Endothelial cell of umbilical vein (primary cell): ENCODE data around the gene PRKG1. TPM values are rescaled to one million over a fixed set of nuclear protein-coding genes. Genes with fewer than 3 reads are reported as not detected.

Experiments used
- BruUV-seq: library from RNA; stranded (reverse); fragments of 400-500 nt; replicated peaks from 2 replicates; lab custom pipeline; 2021; lab: Mats Ljungman, UMichigan
- CTCF ChIA-PET: fragments of 300-600, 350-600 bp; sonication (Branson Sonifier 250); formaldehyde crosslinking; loops from one replicate; lab custom pipeline; 2021; ENCODE audit warnings: antibody characterized with exemption, inconsistent platforms; lab: Charles Lee
- POLR2A ChIA-PET: fragments of 300-600, 350-600 bp; sonication (Branson Sonifier 250); formaldehyde crosslinking; loops from one replicate; lab custom pipeline; 2021; ENCODE audit warnings: antibody characterized with exemption, inconsistent platforms; lab: Charles Lee
- DNase-seq: peaks from one replicate; pipeline ENCODE4 v3.0.0-alpha.2; 2011; ENCODE audit warnings: low read depth, low spot score
- FAIRE-seq: peaks from 2 replicates; lab custom pipeline; 2011; peaks lifted over from hg19 to GRCh38; lab: Jason Lieb, UNC
- H2AFZ ChIP-seq: 2 replicates; pipeline ENCODE4 v1.6.0; 2012; ENCODE audit warnings: low read depth, low read length, control low read depth, inconsistent platforms
- H3K27ac ChIP-seq: 2 replicates; pipeline ENCODE4 v1.5.1; 2011; ENCODE audit warnings: low read depth, mild to moderate bottlenecking, control low read depth, low read length, moderate library complexity; ENCODE audit not compliant: insufficient read depth
- H3K27me3 ChIP-seq, 2 experiments: 2 replicates each; pipeline versions ENCODE4 v1.6.0 to v1.6.1; 2011; ENCODE audit warnings: low read length in 2 of 2, mixed read lengths in 1 of 2; ENCODE audit not compliant: control insufficient read depth in 2 of 2, insufficient read depth in 2 of 2
- H3K36me3 ChIP-seq, 2 experiments: 2 replicates in 1 of 2; 3 replicates in 1 of 2; pipeline ENCODE4 v1.5.1; 2011; ENCODE audit warnings: low read length in 2 of 2, mild to moderate bottlenecking in 1 of 2, moderate library complexity in 1 of 2; ENCODE audit not compliant: control insufficient read depth in 2 of 2, insufficient read depth in 2 of 2; ENCODE audit errors: extremely low read depth in 1 of 2
- H3K4me1 ChIP-seq: 3 replicates; pipeline ENCODE4 v1.5.1; 2011; ENCODE audit warnings: mild to moderate bottlenecking, low read length; ENCODE audit not compliant: control insufficient read depth, insufficient read depth; ENCODE audit errors: extremely low read depth
- H3K4me2 ChIP-seq: 2 replicates; pipeline ENCODE4 v1.6.1; 2011; ENCODE audit warnings: low read length, control low read depth, mixed read lengths; ENCODE audit not compliant: insufficient read depth
- H3K4me3 ChIP-seq, 3 experiments: fragments of 200-600 bp in 1 of 3; sonication (generic), shearing (Covaris generic) in 1 of 3; replicated peaks in 1 of 3; 2 replicates each; pipeline ENCODE4 v1.5.1; 2011 to 2016; ENCODE audit warnings: control low read depth in 3 of 3, low read length in 3 of 3, mild to moderate bottlenecking in 2 of 3, inconsistent platforms in 1 of 3, low read depth in 1 of 3, moderate library complexity in 1 of 3; ENCODE audit not compliant: insufficient read depth in 1 of 3
- H3K79me2 ChIP-seq: 2 replicates; pipeline ENCODE4 v1.6.0; 2012; ENCODE audit warnings: low read length, inconsistent platforms; ENCODE audit not compliant: control insufficient read depth, insufficient read depth
- H3K9ac ChIP-seq: replicated peaks from 2 replicates; pipeline ENCODE3; 2011; ENCODE audit warnings: low read length, control low read depth; ENCODE audit not compliant: insufficient read depth; ENCODE audit errors: extremely low read depth
- H3K9me1 ChIP-seq: replicated peaks from 3 replicates; pipeline ENCODE4 v1.6.0; 2011; ENCODE audit warnings: mild to moderate bottlenecking, low read length; ENCODE audit not compliant: control insufficient read depth, insufficient read depth; ENCODE audit errors: extremely low read depth
- H3K9me3 ChIP-seq: replicated peaks from 2 replicates; pipeline ENCODE4 v1.5.1; 2012; ENCODE audit warnings: low read length, inconsistent platforms; ENCODE audit not compliant: control insufficient read depth, insufficient read depth
- H4K20me1 ChIP-seq: replicated peaks from 2 replicates; pipeline ENCODE3; 2011; ENCODE audit warnings: mild to moderate bottlenecking, low read length; ENCODE audit not compliant: control insufficient read depth, insufficient read depth; ENCODE audit errors: extremely low read depth
- EZH2 ChIP-seq: IDR thresholded peaks from 2 replicates; pipeline ENCODE4 v1.6.1; 2012; ENCODE audit warnings: borderline replicate concordance, low read depth, mild to moderate bottlenecking, moderate library complexity, low read length, inconsistent platforms; ENCODE audit not compliant: severe bottlenecking
- FOS ChIP-seq: IDR thresholded peaks from 2 replicates; pipeline ENCODE4 v1.6.1; 2011; ENCODE audit warnings: mild to moderate bottlenecking, low read length, moderate library complexity, borderline replicate concordance; ENCODE audit not compliant: insufficient read depth
- GATA2 ChIP-seq: IDR thresholded peaks from 2 replicates; pipeline ENCODE4 v1.7.0; 2011; ENCODE audit warnings: low read depth, mild to moderate bottlenecking, moderate library complexity, mixed read lengths, low read length; ENCODE audit not compliant: insufficient read length, insufficient read depth
- JUN ChIP-seq: IDR thresholded peaks from 2 replicates; pipeline ENCODE4 v1.6.1; 2011; ENCODE audit warnings: borderline replicate concordance, low read depth; ENCODE audit not compliant: insufficient read length, insufficient read depth
- MYC ChIP-seq: IDR thresholded peaks from one replicate; pipeline ENCODE4 v1.6.1; 2011; ENCODE audit warnings: mild to moderate bottlenecking, low read depth, low read length
- POLR2A ChIP-seq: IDR thresholded peaks from 2 replicates; pipeline ENCODE4 v1.6.1; 2012; ENCODE audit warnings: low read depth, mild to moderate bottlenecking, control low read depth, low read length
- POLR2AphosphoS5 ChIP-seq: IDR thresholded peaks from 2 replicates; pipeline ENCODE4 v1.6.1; 2012; ENCODE audit warnings: low read depth, mild to moderate bottlenecking, control low read depth, low read length, moderate library complexity; ENCODE audit not compliant: insufficient read depth
- dilution Hi-C: fragments of 300-500 bp; cut with MboI; formaldehyde crosslinking; loops from one replicate; pipeline ENCODE4 v1.15.0; 2019; ENCODE audit warnings: low sequenced_read_pairs; ENCODE audit not compliant: extremely low pct_ligation_motif_present
- intact Hi-C: fragments of 100-400 bp; cut with micrococcal nuclease; formaldehyde crosslinking; loops from one replicate; pipeline ENCODE4 v1.10.0; 2022
- polyA plus RNA-seq, 4 experiments: library from polyadenylated mRNA; depleted of rRNA in 3 of 4; stranded (reverse) in 3 of 4; unstranded in 1 of 4; fragments of >200 nt; gene quantifications; 2 replicates each; pipeline versions ENCODE4 v1.2.1 to v1.2.3, GENCODE V29; 2011 to 2012; ENCODE audit warnings: missing spikeins in 1 of 4
- total RNA-seq: library from RNA; stranded (reverse); gene quantifications from 2 replicates; pipeline ENCODE4 v1.2.3, GENCODE V29; 2021
- TF ChIP-seq, protein P1 (sequence below), 2 donors: IDR thresholded peaks; 1 replicate in 1 of 2; 2 replicates in 1 of 2; pipeline ENCODE4 v1.5.1; 2011; ENCODE audit warnings: low read length in 2 of 2, mild to moderate bottlenecking in 2 of 2, moderate library complexity in 2 of 2, control low read depth in 1 of 2, inconsistent platforms in 1 of 2, low read depth in 1 of 2; ENCODE audit not compliant: insufficient read depth in 1 of 2; ENCODE audit errors: extremely low read depth in 1 of 2
- TF ChIP-seq, protein P2 (sequence below): IDR thresholded peaks from 2 replicates; pipeline ENCODE4 v1.6.1; 2011; ENCODE audit not compliant: insufficient read depth, insufficient read length

Gene PRKG1
- total and polyA plus RNA-seq, 2 donors (not counting 3 experiments of a cell fraction or from before 2014, with no cell fraction given) = 0.01 to 0.18 TPM

DNA sequence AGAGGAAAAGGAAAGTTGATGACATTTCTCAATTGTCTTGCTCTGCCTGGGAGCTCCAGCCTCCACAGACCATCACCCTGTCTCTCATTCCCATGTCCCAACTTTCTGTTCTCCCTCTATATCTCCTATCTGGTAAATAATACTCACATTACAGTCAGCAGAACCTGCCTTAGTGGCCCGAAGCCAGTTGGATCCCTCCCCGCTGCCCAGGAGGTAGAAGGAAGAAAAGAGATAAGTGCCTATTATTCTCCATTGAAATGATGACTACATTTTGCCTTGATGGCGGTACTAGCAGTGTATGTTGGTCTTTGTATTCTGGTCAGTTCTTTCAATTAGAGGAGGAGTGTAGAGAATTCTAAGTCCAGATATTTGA, 533.2 kb downstream of the PRKG1 start:
- no peaks in the 10 kb centered on the region for H3K79me2 ChIP-seq
- H3K9ac ChIP-seq = no peak overlapping the region
- no peaks in the 10 kb centered on the region for H3K36me3 ChIP-seq
- dilution Hi-C loops (no loop called here), intact Hi-C loops (no loop called here)
- DNase-seq = no peak
- BruUV-seq = no TSS peak
- H3K4me3 ChIP-seq = no peak overlapping the region
- no peaks in the 10 kb centered on the region for H3K27me3 ChIP-seq
- H3K27ac ChIP-seq = no peak overlapping the region
- TF ChIP-seq EZH2 (no peak), MYC (no peak), GATA2 (no peak), FOS (no peak), JUN (no peak), POLR2AphosphoS5 (no peak), POLR2A (no peak)
- TF ChIP-seq, protein P1, sequence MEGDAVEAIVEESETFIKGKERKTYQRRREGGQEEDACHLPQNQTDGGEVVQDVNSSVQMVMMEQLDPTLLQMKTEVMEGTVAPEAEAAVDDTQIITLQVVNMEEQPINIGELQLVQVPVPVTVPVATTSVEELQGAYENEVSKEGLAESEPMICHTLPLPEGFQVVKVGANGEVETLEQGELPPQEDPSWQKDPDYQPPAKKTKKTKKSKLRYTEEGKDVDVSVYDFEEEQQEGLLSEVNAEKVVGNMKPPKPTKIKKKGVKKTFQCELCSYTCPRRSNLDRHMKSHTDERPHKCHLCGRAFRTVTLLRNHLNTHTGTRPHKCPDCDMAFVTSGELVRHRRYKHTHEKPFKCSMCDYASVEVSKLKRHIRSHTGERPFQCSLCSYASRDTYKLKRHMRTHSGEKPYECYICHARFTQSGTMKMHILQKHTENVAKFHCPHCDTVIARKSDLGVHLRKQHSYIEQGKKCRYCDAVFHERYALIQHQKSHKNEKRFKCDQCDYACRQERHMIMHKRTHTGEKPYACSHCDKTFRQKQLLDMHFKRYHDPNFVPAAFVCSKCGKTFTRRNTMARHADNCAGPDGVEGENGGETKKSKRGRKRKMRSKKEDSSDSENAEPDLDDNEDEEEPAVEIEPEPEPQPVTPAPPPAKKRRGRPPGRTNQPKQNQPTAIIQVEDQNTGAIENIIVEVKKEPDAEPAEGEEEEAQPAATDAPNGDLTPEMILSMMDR (IDR thresholded peaks at IDR 0.05; ENCODE audit: extremely low read depth in 1 of 2, insufficient read depth in 1 of 2, low read depth in 1 of 2, low read length in 2 of 2) = no peak
- TF ChIP-seq, protein P2, sequence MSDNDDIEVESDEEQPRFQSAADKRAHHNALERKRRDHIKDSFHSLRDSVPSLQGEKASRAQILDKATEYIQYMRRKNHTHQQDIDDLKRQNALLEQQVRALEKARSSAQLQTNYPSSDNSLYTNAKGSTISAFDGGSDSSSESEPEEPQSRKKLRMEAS = no peak
- no peaks in the 10 kb centered on the region for H4K20me1 ChIP-seq
- H3K9me3 ChIP-seq = no peaks in the 10 kb centered on the region
- no peaks in the 10 kb centered on the region for H3K9me1 ChIP-seq
- no peak for FAIRE-seq
- H3K4me1 ChIP-seq = no peaks in the 10 kb centered on the region
- ChIA-PET CTCF (interaction anchor here (1.0 kb wide), 1 partner anchor 78 kb away, joined by 3 read pairs; no protein-coding TSS in a partner anchor), POLR2A (no interaction called here)
- H2AFZ ChIP-seq = no peak overlapping the region
- H3K4me2 ChIP-seq = no peak overlapping the region
